Tibial nerve (tissue), 4 donors: ENCODE results near the gene CLEC19A. TPM values are rescaled to one million over a fixed set of nuclear protein-coding genes. Genes with fewer than 3 reads are reported as not detected.

Source experiments
- DNase-seq, 2 donors: peaks; one replicate each; pipeline ENCODE4 v3.0.0-alpha.2; 2019; ENCODE audit warnings: low spot score in 2 of 2
- H3K27ac ChIP-seq, 4 donors: fragments of 200-600 bp; sonication (generic) in 3 of 4; one replicate each; pipeline ENCODE4 v1.5.1; 2017 to 2019; ENCODE audit warnings: mild to moderate bottlenecking in 1 of 4
- H3K27me3 ChIP-seq, 2 donors: fragments of 200-600 bp; sonication (generic) in 1 of 2; one replicate each; pipeline versions ENCODE4 v1.5.1 to v1.6.0; 2017 to 2019
- H3K36me3 ChIP-seq, 3 donors: fragments of 200-600 bp; sonication (generic); one replicate each; pipeline ENCODE4 v1.5.1; 2018 to 2019
- H3K4me1 ChIP-seq, 4 donors: fragments of 200-600 bp; sonication (generic) in 3 of 4; one replicate each; pipeline ENCODE4 v1.5.1; 2017 to 2019
- H3K4me3 ChIP-seq, 4 donors: fragments of 200-600 bp; sonication (generic) in 3 of 4; one replicate each; pipeline ENCODE4 v1.5.1; 2017 to 2019; ENCODE audit warnings: mild to moderate bottlenecking in 1 of 4, moderate library complexity in 1 of 4
- H3K9me3 ChIP-seq, 4 donors: fragments of 200-600 bp; sonication (generic) in 3 of 4; one replicate each; pipeline ENCODE4 v1.5.1; 2017 to 2019
- EP300 ChIP-seq, 2 donors: sonication (generic); formaldehyde crosslinking; IDR thresholded peaks; one replicate each; pipeline ENCODE4 v1.6.1; 2017; ENCODE audit warnings: antibody characterized with exemption in 2 of 2, mild to moderate bottlenecking in 1 of 2
- POLR2A ChIP-seq, 2 donors: fragments of 450-650 bp; IDR thresholded peaks; one replicate each; pipeline ENCODE4 v1.6.1; 2017; ENCODE audit warnings: antibody characterized with exemption in 2 of 2, mild to moderate bottlenecking in 2 of 2, moderate library complexity in 2 of 2
- WGBS, 2 donors: methylation state at CpG; one replicate each; pipeline ENCODE4 v1.1.5; 2018; 5-methylcytosine and 5-hydroxymethylcytosine counted together
- total RNA-seq, 4 donors: library from RNA; depleted of rRNA; stranded (reverse); fragments of >200 nt; gene quantifications; one replicate each; pipeline ENCODE4 v1.1.0, GENCODE V29; 2016
- TF ChIP-seq, protein P1 (sequence below), 5 experiments: fragments of 200-600 bp in 3 of 5; fragments of 450-650 bp in 2 of 5; sonication (generic) in 3 of 5; IDR thresholded peaks; one replicate each; pipeline ENCODE4 v1.5.1; 2016 to 2019; ENCODE audit warnings: antibody characterized with exemption in 5 of 5, mild to moderate bottlenecking in 3 of 5, moderate library complexity in 2 of 5

The CLEC19A gene
- total RNA-seq, 4 donors from 2014 or later, result not detected

- WGBS, 2 donors, result 43 to 69% methylated on average over 2 of the region's 2 CpGs
- no peak for DNase-seq
- TF ChIP-seq POLR2A (IDR thresholded peaks at IDR 0.05) (no peak), EP300 (IDR thresholded peaks at IDR 0.05) (no peak)
- TF ChIP-seq, protein P1, sequence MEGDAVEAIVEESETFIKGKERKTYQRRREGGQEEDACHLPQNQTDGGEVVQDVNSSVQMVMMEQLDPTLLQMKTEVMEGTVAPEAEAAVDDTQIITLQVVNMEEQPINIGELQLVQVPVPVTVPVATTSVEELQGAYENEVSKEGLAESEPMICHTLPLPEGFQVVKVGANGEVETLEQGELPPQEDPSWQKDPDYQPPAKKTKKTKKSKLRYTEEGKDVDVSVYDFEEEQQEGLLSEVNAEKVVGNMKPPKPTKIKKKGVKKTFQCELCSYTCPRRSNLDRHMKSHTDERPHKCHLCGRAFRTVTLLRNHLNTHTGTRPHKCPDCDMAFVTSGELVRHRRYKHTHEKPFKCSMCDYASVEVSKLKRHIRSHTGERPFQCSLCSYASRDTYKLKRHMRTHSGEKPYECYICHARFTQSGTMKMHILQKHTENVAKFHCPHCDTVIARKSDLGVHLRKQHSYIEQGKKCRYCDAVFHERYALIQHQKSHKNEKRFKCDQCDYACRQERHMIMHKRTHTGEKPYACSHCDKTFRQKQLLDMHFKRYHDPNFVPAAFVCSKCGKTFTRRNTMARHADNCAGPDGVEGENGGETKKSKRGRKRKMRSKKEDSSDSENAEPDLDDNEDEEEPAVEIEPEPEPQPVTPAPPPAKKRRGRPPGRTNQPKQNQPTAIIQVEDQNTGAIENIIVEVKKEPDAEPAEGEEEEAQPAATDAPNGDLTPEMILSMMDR (IDR thresholded peaks at IDR 0.05), result no peak
- no peaks in the 10 kb centered on the region for H3K9me3 ChIP-seq
- H3K4me3 ChIP-seq, result no peak overlapping the region
- H3K36me3 ChIP-seq, result no peaks in the 10 kb centered on the region
- no peaks in the 10 kb centered on the region for H3K4me1 ChIP-seq
- H3K27ac ChIP-seq, result no peak overlapping the region
- no peaks in the 10 kb centered on the region for H3K27me3 ChIP-seq
Measured at GRCh38 chr16:19295393-19295792, 9.9 kb downstream of the CLEC19A start.

GRCh38 chr16:19297454-19297853 is 11.9 kb downstream of the CLEC19A start:
- Histone ChIP-seq H3K27ac (no peak overlapping the region), H3K27me3 (no peaks in the 10 kb centered on the region), H3K9me3 (no peaks in the 10 kb centered on the region), H3K36me3 (no peaks in the 10 kb centered on the region), H3K4me3 (no peak overlapping the region), H3K4me1 (no peaks in the 10 kb centered on the region)
- DNase-seq, result no peak
- no peak for TF ChIP-seq POLR2A (IDR thresholded peaks at IDR 0.05)
- TF ChIP-seq, protein P1 (IDR thresholded peaks at IDR 0.05), result no peak
- TF ChIP-seq EP300 (IDR thresholded peaks at IDR 0.05), result no peak
- 69 to 85% methylated on average over 1 of the region's 1 CpG for WGBS, 2 donors

GRCh38 chr16:19299565-19299964 is 14.0 kb downstream of the CLEC19A start:
- no peak for DNase-seq

DNA sequence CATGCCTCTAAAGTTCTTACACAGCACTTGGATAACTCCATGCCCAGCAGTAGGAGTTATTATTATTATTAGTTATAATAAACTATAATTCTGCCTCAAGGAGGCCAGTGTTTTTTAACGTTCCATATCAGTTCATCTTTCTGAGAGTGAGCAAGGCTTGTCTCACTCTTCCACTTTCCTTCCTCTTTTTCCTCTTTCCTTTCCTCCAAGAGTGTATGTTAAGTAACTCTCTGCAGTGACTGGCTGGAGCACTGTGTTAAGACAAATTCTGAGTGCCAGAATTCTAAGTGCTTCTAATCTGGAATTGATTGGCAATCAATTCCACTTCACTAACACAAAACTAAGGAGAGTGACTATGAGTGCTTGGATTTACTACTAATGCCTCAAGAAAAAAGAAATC is 16.4 kb downstream of the CLEC19A start:
- TF ChIP-seq, protein P1 (IDR thresholded peaks at IDR 0.05), result no peak
- no peak for TF ChIP-seq EP300 (IDR thresholded peaks at IDR 0.05)
- TF ChIP-seq POLR2A (IDR thresholded peaks at IDR 0.05), result no peak
- DNase-seq, result no peak
- H3K9me3 ChIP-seq, result no peaks in the 10 kb centered on the region
- no peaks in the 10 kb centered on the region for H3K36me3 ChIP-seq
- H3K27me3 ChIP-seq, result no peaks in the 10 kb centered on the region
- no peak overlapping the region for H3K4me3 ChIP-seq
- WGBS, 2 donors, result 35 to 36% methylated on average over 1 of the region's 1 CpG
- H3K4me1 ChIP-seq, result no peaks in the 10 kb centered on the region
- H3K27ac ChIP-seq, result no peak overlapping the region

More at GRCh38 chr16:19299565-19299964, 14.0 kb downstream of the CLEC19A start:
- Histone ChIP-seq H3K4me1 (no peaks in the 10 kb centered on the region), H3K9me3 (no peaks in the 10 kb centered on the region), H3K36me3 (no peaks in the 10 kb centered on the region), H3K27ac (no peak overlapping the region), H3K4me3 (no peak overlapping the region), H3K27me3 (no peaks in the 10 kb centered on the region)
- WGBS, 2 donors, result 64 to 81% methylated on average over 2 of the region's 2 CpGs
- TF ChIP-seq EP300 (IDR thresholded peaks at IDR 0.05), result no peak
- TF ChIP-seq, protein P1 (IDR thresholded peaks at IDR 0.05), result no peak
- no peak for TF ChIP-seq POLR2A (IDR thresholded peaks at IDR 0.05)

- TF ChIP-seq, protein P1 (IDR thresholded peaks at IDR 0.05), result no peak
- TF ChIP-seq EP300 (IDR thresholded peaks at IDR 0.05), result no peak
- TF ChIP-seq POLR2A (IDR thresholded peaks at IDR 0.05), result no peak
- H3K36me3 ChIP-seq, result no peaks in the 10 kb centered on the region
- DNase-seq, result no peak
- WGBS, 2 donors, result 45 to 47% methylated on average over 2 of the region's 2 CpGs
- H3K27ac ChIP-seq, result no peak overlapping the region
- H3K4me1 ChIP-seq, result no peaks in the 10 kb centered on the region
- no peaks in the 10 kb centered on the region for H3K9me3 ChIP-seq
- no peaks in the 10 kb centered on the region for H3K27me3 ChIP-seq
- H3K4me3 ChIP-seq, result no peak overlapping the region
Measured at GRCh38 chr16:19304750-19305149, 19.2 kb downstream of the CLEC19A start.
